Measurements from ENCODE around the gene GTF2F2. TPM values are rescaled to one million over a fixed set of nuclear protein-coding genes. Genes with fewer than 3 reads are reported as not detected.
"Not testable (repeated sequence)": the region's sequence is repeated elsewhere in the genome, so short reads cannot be mapped to it uniquely, and the experiment has no call there.

Gene GTF2F2
- polyA plus RNA-seq, 1 donor, result 19.3 TPM

DNA sequence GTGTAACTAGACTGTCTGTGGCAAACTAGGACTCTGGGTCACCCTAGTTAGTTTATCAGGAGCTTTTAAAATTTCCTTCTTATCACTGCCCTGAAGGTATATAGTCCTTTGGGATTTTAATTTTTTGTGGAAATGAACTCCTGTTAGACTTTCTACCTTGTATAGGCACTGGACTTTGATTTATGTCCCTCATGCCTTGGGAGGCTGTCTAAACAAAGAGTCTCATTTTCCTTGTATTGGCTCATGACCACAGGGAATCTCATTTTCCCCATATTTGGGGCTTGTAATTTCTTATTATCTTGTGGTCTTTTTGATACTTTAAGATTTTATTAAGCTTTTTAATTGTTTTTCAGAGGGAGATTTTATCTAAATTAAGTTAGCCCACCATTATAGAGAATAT, 59.1 kb downstream of the GTF2F2 start:
- Histone ChIP-seq H3K36me3 (ENCODE audit: control insufficient read depth, insufficient read depth, low read length) (peaks cover 9% of the 10 kb centered on the region), H3K9me3 (ENCODE audit: control insufficient read depth, low read depth, low read length) (no peaks in the 10 kb centered on the region), H3K27me3 (ENCODE audit: control insufficient read depth, insufficient read depth, low read length) (no peaks in the 10 kb centered on the region), H3K27ac (ENCODE audit: low read length) (peak overlapping the region; percentile 43), H3K4me1 (ENCODE audit: control insufficient read depth, insufficient read depth, low read length) (peaks cover 13% of the 10 kb centered on the region), H3K4me3 (ENCODE audit: low read length) (no peak overlapping the region)
- peak; percentile 45 to 75 for DNase-seq

- WGBS (ENCODE audit: insufficient coverage, low lambda C conversion rate), result 72% methylated on average over 2 of the region's 3 CpGs
- Histone ChIP-seq H3K4me3 (ENCODE audit: low read length) (no peak overlapping the region), H3K27me3 (ENCODE audit: control insufficient read depth, insufficient read depth, low read length) (no peaks in the 10 kb centered on the region), H3K27ac (ENCODE audit: low read length) (no peak overlapping the region), H3K9me3 (ENCODE audit: control insufficient read depth, low read depth, low read length) (no peaks in the 10 kb centered on the region), H3K36me3 (ENCODE audit: control insufficient read depth, insufficient read depth, low read length) (peaks cover 12% of the 10 kb centered on the region), H3K4me1 (ENCODE audit: control insufficient read depth, insufficient read depth, low read length) (peaks cover 13% of the 10 kb centered on the region)
- DNase-seq, result no peak
These were observed 60.0 kb downstream of the GTF2F2 start for GRCh38 chr13:45180303-45180702.

- no CpG with 5 or more reads among the region's 7 CpGs for WGBS (ENCODE audit: insufficient coverage, low lambda C conversion rate)
- Histone ChIP-seq H3K27me3 (ENCODE audit: control insufficient read depth, insufficient read depth, low read length) (no peaks in the 10 kb centered on the region), H3K4me3 (ENCODE audit: low read length) (no peak overlapping the region), H3K27ac (ENCODE audit: low read length) (no peak overlapping the region), H3K36me3 (ENCODE audit: control insufficient read depth, insufficient read depth, low read length) (peaks cover 8% of the 10 kb centered on the region), H3K4me1 (ENCODE audit: control insufficient read depth, insufficient read depth, low read length) (peaks cover 13% of the 10 kb centered on the region), H3K9me3 (ENCODE audit: control insufficient read depth, low read depth, low read length) (no peaks in the 10 kb centered on the region)
- DNase-seq, result no peak
These were observed 60.6 kb downstream of the GTF2F2 start for GRCh38 chr13:45180713-45181601.

GRCh38 chr13:45184693-45185092, 64.4 kb downstream of the GTF2F2 start:
- WGBS (ENCODE audit: insufficient coverage, low lambda C conversion rate), result 100% methylated on average over 1 of the region's 5 CpGs
- Histone ChIP-seq H3K36me3 (ENCODE audit: control insufficient read depth, insufficient read depth, low read length) (peaks cover 8% of the 10 kb centered on the region), H3K4me1 (ENCODE audit: control insufficient read depth, insufficient read depth, low read length) (peaks cover 3% of the 10 kb centered on the region), H3K4me3 (ENCODE audit: low read length) (no peak overlapping the region), H3K27me3 (ENCODE audit: control insufficient read depth, insufficient read depth, low read length) (no peaks in the 10 kb centered on the region), H3K27ac (ENCODE audit: low read length) (no peak overlapping the region), H3K9me3 (ENCODE audit: control insufficient read depth, low read depth, low read length) (no peaks in the 10 kb centered on the region)
- DNase-seq, result no peak

GRCh38 chr13:45185286-45185685, 65.0 kb downstream of the GTF2F2 start:
- DNase-seq, result no peak
- H3K27ac ChIP-seq (ENCODE audit: low read length), result no peak overlapping the region
- no peaks in the 10 kb centered on the region for H3K9me3 ChIP-seq (ENCODE audit: control insufficient read depth, low read depth, low read length)
- H3K4me1 ChIP-seq (ENCODE audit: control insufficient read depth, insufficient read depth, low read length), result no peaks in the 10 kb centered on the region
- no peak overlapping the region for H3K4me3 ChIP-seq (ENCODE audit: low read length)
- peaks cover 8% of the 10 kb centered on the region for H3K36me3 ChIP-seq (ENCODE audit: control insufficient read depth, insufficient read depth, low read length)
- WGBS (ENCODE audit: insufficient coverage, low lambda C conversion rate), result 90% methylated on average over 2 of the region's 2 CpGs
- no peaks in the 10 kb centered on the region for H3K27me3 ChIP-seq (ENCODE audit: control insufficient read depth, insufficient read depth, low read length)

GRCh38 chr13:45189077-45189476, 68.8 kb downstream of the GTF2F2 start:
- not testable (repeated sequence) for H3K36me3 ChIP-seq (ENCODE audit: control insufficient read depth, insufficient read depth, low read length); DNase-seq; H3K27me3 ChIP-seq (ENCODE audit: control insufficient read depth, insufficient read depth, low read length); H3K4me1 ChIP-seq (ENCODE audit: control insufficient read depth, insufficient read depth, low read length); H3K27ac ChIP-seq (ENCODE audit: low read length); H3K4me3 ChIP-seq (ENCODE audit: low read length); H3K9me3 ChIP-seq (ENCODE audit: control insufficient read depth, low read depth, low read length)
- 100% methylated on average over 1 of the region's 4 CpGs for WGBS (ENCODE audit: insufficient coverage, low lambda C conversion rate)

GRCh38 chr13:45189511-45189910, 69.2 kb downstream of the GTF2F2 start:
- not testable (repeated sequence) for H3K9me3 ChIP-seq (ENCODE audit: control insufficient read depth, low read depth, low read length); DNase-seq; H3K36me3 ChIP-seq (ENCODE audit: control insufficient read depth, insufficient read depth, low read length); H3K27me3 ChIP-seq (ENCODE audit: control insufficient read depth, insufficient read depth, low read length); H3K4me3 ChIP-seq (ENCODE audit: low read length); H3K27ac ChIP-seq (ENCODE audit: low read length); H3K4me1 ChIP-seq (ENCODE audit: control insufficient read depth, insufficient read depth, low read length)

GRCh38 chr13:45191874-45192273, 71.6 kb downstream of the GTF2F2 start:
- Histone ChIP-seq H3K9me3 (ENCODE audit: control insufficient read depth, low read depth, low read length) (no peaks in the 10 kb centered on the region), H3K4me3 (ENCODE audit: low read length) (no peak overlapping the region), H3K36me3 (ENCODE audit: control insufficient read depth, insufficient read depth, low read length) (no peaks in the 10 kb centered on the region), H3K27me3 (ENCODE audit: control insufficient read depth, insufficient read depth, low read length) (no peaks in the 10 kb centered on the region), H3K4me1 (ENCODE audit: control insufficient read depth, insufficient read depth, low read length) (no peaks in the 10 kb centered on the region), H3K27ac (ENCODE audit: low read length) (no peak overlapping the region)
- no peak for DNase-seq
- 0% methylated on average over 1 of the region's 1 CpG for WGBS (ENCODE audit: insufficient coverage, low lambda C conversion rate)

- no peak overlapping the region for H3K27ac ChIP-seq (ENCODE audit: low read length)
- WGBS (ENCODE audit: insufficient coverage, low lambda C conversion rate), result 81% methylated on average over 9 of the region's 15 CpGs
- no peak overlapping the region for H3K4me3 ChIP-seq (ENCODE audit: low read length)
- H3K27me3 ChIP-seq (ENCODE audit: control insufficient read depth, insufficient read depth, low read length), result no peaks in the 10 kb centered on the region
- DNase-seq, result no peak
- H3K36me3 ChIP-seq (ENCODE audit: control insufficient read depth, insufficient read depth, low read length), result no peaks in the 10 kb centered on the region
- no peaks in the 10 kb centered on the region for H3K4me1 ChIP-seq (ENCODE audit: control insufficient read depth, insufficient read depth, low read length)
- H3K9me3 ChIP-seq (ENCODE audit: control insufficient read depth, low read depth, low read length), result no peaks in the 10 kb centered on the region
These were observed 74.0 kb downstream of the GTF2F2 start for GRCh38 chr13:45194081-45194939.

DNA sequence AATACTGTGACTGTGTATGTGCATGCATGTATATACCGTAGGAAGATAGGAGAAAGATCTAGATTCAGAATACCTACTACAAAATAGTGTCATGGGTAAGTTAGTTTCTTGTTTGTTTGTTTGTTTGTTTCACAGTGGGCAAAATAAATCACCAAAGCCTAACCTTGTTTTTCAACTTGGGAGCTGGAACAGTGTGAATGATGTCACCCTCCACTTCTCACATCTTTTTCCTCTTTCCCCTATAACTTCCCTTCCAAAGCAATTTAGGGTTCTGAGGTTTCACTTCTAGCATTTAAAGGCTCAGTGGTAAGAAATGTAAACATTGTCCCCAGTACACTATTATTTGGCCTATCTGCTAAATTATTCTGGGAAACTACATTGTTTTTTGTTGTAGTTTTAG, 75.1 kb downstream of the GTF2F2 start:
- H3K27ac ChIP-seq (ENCODE audit: low read length), result no peak overlapping the region
- H3K4me1 ChIP-seq (ENCODE audit: control insufficient read depth, insufficient read depth, low read length), result no peaks in the 10 kb centered on the region
- H3K4me3 ChIP-seq (ENCODE audit: low read length), result no peak overlapping the region
- no peak for DNase-seq
- no peaks in the 10 kb centered on the region for H3K36me3 ChIP-seq (ENCODE audit: control insufficient read depth, insufficient read depth, low read length)
- H3K9me3 ChIP-seq (ENCODE audit: control insufficient read depth, low read depth, low read length), result no peaks in the 10 kb centered on the region
- WGBS (ENCODE audit: insufficient coverage, low lambda C conversion rate), result 100% methylated on average over 1 of the region's 1 CpG
- no peaks in the 10 kb centered on the region for H3K27me3 ChIP-seq (ENCODE audit: control insufficient read depth, insufficient read depth, low read length)

Measured in large intestine (tissue), 3 donors.